Measurements from ENCODE around the gene RNF126.

- no peak for TF ChIP-seq SP1 (IDR thresholded peaks at IDR 0.05)
- TF ChIP-seq LEF1 (IDR thresholded peaks at IDR 0.05; ENCODE audit: borderline replicate concordance): no peak
- TF ChIP-seq ZNF384 (IDR thresholded peaks at IDR 0.05): no peak
- no peak for TF ChIP-seq NFRKB (IDR thresholded peaks at IDR 0.05)
- no peak for TF ChIP-seq BHLHE40 (IDR thresholded peaks at IDR 0.05; ENCODE audit: borderline replicate concordance)
- no peak for TF ChIP-seq FOXM1 (IDR thresholded peaks at IDR 0.05; ENCODE audit: borderline replicate concordance)
- no peak for TF ChIP-seq CTBP1 (IDR thresholded peaks at IDR 0.05; ENCODE audit: borderline replicate concordance)
- no peak for TF ChIP-seq ARNT (IDR thresholded peaks at IDR 0.05)
These were observed 16.9 kb downstream of the RNF126 start for GRCh38 chr19:645912-646778.
